ENCODE measurements around the gene ASPSCR1. TPM values are rescaled to one million over a fixed set of nuclear protein-coding genes. Genes with fewer than 3 reads are reported as not detected.

Gene ASPSCR1
- total RNA-seq, 1 donor from 2014 or later = 25.6 TPM

DNA sequence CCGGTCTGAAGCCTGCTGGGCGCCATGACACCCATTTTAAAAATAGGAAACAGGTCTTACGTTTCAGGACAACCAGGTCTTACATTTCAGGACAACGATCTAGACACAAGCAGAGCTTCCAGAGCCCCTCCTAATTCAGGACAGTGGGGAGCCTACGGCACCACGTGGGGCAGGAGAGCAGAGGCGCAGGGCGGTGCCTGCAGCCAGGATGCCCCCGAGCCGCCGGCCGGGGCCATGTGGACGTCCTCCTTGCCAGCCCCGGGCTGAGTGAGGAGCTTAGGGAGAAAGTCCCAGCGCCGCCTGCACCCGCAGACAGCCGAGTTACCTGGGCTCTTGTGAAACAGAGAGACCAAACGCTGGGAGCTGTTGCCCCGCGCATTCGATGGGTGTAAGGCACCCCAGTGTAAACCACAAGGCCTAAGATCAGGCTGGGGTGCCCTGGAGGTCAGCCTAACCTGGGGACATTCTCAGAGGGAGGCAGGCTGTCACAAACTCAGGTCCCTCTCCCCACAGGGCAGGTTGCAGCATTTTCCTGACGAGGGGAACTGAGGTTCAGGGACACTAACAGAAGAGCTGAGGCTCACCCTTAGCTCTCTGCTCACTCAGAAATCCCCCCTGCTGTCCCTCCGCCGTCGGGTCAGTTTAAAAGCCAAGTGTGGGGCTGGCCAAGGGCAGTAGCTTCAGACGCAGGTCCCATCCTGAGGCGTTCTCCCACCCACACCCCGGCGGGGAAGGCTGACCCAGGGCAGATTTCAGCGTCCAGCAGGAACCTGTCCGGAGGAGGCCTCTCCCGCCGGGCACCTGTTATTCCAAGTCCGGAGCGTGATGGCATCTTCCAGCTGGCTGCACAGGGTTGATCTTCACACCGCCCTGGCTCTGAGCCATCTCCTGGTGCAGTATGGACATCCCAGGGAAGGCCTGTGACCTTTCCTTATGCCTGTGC lies 14.7 kb upstream of the ASPSCR1 start:
- no peak overlapping the region for H3K4me3 Mint-ChIP-seq (ENCODE audit: unreplicated experiment)
- DNase-seq (ENCODE audit: low spot score) = no peak
- no peak overlapping the region for H3K27ac Mint-ChIP-seq (ENCODE audit: unreplicated experiment)
- TF ChIP-seq, protein P1, sequence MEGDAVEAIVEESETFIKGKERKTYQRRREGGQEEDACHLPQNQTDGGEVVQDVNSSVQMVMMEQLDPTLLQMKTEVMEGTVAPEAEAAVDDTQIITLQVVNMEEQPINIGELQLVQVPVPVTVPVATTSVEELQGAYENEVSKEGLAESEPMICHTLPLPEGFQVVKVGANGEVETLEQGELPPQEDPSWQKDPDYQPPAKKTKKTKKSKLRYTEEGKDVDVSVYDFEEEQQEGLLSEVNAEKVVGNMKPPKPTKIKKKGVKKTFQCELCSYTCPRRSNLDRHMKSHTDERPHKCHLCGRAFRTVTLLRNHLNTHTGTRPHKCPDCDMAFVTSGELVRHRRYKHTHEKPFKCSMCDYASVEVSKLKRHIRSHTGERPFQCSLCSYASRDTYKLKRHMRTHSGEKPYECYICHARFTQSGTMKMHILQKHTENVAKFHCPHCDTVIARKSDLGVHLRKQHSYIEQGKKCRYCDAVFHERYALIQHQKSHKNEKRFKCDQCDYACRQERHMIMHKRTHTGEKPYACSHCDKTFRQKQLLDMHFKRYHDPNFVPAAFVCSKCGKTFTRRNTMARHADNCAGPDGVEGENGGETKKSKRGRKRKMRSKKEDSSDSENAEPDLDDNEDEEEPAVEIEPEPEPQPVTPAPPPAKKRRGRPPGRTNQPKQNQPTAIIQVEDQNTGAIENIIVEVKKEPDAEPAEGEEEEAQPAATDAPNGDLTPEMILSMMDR (IDR thresholded peaks at IDR 0.05; ENCODE audit: unreplicated experiment) = no peak
- peaks cover 30% of the 10 kb centered on the region for H3K27me3 Mint-ChIP-seq (ENCODE audit: unreplicated experiment)
- H3K4me1 Mint-ChIP-seq (ENCODE audit: unreplicated experiment) = peaks cover 4% of the 10 kb centered on the region
- no peaks in the 10 kb centered on the region for H3K9me3 Mint-ChIP-seq (ENCODE audit: unreplicated experiment)
- peaks cover 5% of the 10 kb centered on the region for H3K36me3 Mint-ChIP-seq (ENCODE audit: low read depth, unreplicated experiment)

DNA sequence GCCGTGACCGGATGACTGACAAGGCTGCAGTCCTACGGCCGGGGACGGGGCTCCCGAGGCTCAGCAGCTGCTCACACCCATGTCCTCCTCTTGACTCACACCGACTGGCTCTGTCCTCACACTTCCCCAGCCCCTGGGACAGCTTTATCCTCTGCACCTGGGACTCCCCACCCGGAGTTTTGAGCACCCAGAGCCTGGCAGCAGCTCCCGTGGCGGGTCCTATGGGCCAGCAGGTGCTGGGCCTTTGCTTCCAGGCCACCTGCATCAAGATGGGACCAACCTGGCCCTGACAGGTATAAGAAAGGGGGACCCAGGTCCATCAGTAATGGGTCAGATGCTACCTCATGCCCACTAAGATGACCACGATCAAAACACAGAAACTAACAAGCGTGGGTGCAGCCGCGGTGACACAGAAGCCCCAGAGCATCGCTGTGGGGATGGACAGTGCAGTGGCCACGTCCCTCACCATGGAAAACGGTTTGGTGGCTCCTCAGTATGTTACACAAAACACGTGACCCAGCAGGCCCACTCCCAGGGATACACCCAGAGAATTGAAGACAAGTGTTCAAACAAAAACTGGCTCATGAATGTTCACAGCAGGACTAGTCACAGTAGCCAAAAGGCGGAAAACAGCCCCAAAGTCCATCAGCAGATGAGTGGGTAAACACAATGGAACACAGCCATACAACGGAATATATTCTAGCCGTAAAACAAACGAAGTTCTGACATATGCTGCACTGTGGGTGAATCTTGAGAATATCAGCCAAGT lies 13.2 kb upstream of the ASPSCR1 start:
- Mint-ChIP-seq H3K4me1 (ENCODE audit: unreplicated experiment) (no peaks in the 10 kb centered on the region), H3K27ac (ENCODE audit: unreplicated experiment) (no peak overlapping the region), H3K27me3 (ENCODE audit: unreplicated experiment) (peaks cover 23% of the 10 kb centered on the region), H3K4me3 (ENCODE audit: unreplicated experiment) (no peak overlapping the region), H3K36me3 (ENCODE audit: low read depth, unreplicated experiment) (no peaks in the 10 kb centered on the region), H3K9me3 (ENCODE audit: unreplicated experiment) (no peaks in the 10 kb centered on the region)
- DNase-seq (ENCODE audit: low spot score) = no peak
- TF ChIP-seq, protein P1 (IDR thresholded peaks at IDR 0.05; ENCODE audit: unreplicated experiment) = no peak

DNA sequence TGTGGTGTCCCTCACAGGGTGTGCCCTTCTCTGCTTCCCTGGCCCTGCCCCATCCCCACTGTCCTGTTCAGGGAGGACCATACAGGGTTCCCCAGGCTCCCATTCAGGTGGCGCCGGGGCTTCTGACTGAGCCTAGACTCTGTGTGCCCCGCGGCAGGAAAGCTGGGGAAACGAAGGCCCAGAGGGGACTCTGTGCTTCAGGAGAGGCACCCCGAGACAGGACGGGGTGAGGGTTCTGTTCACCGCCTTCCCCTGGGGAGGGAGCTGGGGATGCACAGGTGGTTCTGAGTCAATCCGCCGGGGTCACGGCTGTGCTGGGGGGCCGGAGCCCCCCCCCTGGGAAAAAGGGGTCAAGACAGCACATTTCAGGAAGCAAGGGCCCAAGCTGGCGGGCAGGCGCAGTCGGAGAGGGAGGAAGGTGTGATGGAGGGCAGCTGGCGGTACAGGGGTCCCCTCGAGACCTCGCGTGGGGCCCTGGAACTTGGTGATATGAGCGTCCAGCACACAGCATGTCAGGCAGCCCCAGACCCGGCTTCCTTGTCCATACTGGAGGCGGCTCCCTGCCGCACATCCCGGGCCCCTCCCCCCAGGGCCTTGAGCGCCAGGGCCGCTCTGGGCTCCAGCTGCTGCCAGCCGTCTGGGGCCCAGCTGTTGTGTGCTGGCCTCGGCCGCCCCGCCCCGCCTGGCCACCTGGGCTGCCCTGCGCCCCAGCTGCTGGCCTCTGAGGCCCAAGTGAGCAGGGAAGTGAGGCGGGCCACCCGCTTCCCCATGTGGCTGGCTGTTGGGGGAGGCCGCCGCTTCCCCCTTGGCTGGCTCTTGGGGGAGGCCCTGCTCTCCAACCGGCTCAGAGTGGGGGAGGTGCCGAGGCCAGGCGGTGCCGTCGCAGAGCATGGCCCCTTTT lies 10.8 kb upstream of the ASPSCR1 start:
- no peaks in the 10 kb centered on the region for H3K36me3 Mint-ChIP-seq (ENCODE audit: low read depth, unreplicated experiment)
- H3K4me1 Mint-ChIP-seq (ENCODE audit: unreplicated experiment) = no peaks in the 10 kb centered on the region
- H3K9me3 Mint-ChIP-seq (ENCODE audit: unreplicated experiment) = no peaks in the 10 kb centered on the region
- peaks cover 23% of the 10 kb centered on the region for H3K27me3 Mint-ChIP-seq (ENCODE audit: unreplicated experiment)
- no peak overlapping the region for H3K4me3 Mint-ChIP-seq (ENCODE audit: unreplicated experiment)
- H3K27ac Mint-ChIP-seq (ENCODE audit: unreplicated experiment) = no peak overlapping the region
- DNase-seq (ENCODE audit: low spot score) = no peak
- TF ChIP-seq, protein P1 (IDR thresholded peaks at IDR 0.05; ENCODE audit: unreplicated experiment) = no peak

DNA sequence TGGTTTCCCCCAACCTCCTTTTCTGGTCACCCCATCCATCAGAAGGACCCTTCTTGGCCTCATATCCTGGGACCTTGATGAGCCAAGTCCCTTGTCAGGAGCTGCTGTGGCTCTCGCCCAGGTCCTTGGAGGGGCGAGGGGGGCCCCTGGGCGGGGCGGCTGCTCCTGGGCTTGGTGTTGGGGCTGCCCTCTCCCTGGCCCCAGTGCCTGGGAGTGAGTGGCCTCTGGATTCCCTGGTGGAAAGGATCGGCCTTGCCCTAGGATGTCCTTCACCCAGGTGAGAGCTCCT lies 10.2 kb upstream of the ASPSCR1 start:
- TF ChIP-seq, protein P1 (IDR thresholded peaks at IDR 0.05; ENCODE audit: unreplicated experiment) = no peak
- Mint-ChIP-seq H3K4me1 (ENCODE audit: unreplicated experiment) (no peaks in the 10 kb centered on the region), H3K4me3 (ENCODE audit: unreplicated experiment) (no peak overlapping the region), H3K27ac (ENCODE audit: unreplicated experiment) (no peak overlapping the region), H3K9me3 (ENCODE audit: unreplicated experiment) (no peaks in the 10 kb centered on the region), H3K27me3 (ENCODE audit: unreplicated experiment) (peaks cover 22% of the 10 kb centered on the region), H3K36me3 (ENCODE audit: low read depth, unreplicated experiment) (no peaks in the 10 kb centered on the region)
- no peak for DNase-seq (ENCODE audit: low spot score)

Measured in endothelial cell (in vitro differentiated cells).